ENCODE results near the gene GTSE1.

GTSE1 gene

DNA sequence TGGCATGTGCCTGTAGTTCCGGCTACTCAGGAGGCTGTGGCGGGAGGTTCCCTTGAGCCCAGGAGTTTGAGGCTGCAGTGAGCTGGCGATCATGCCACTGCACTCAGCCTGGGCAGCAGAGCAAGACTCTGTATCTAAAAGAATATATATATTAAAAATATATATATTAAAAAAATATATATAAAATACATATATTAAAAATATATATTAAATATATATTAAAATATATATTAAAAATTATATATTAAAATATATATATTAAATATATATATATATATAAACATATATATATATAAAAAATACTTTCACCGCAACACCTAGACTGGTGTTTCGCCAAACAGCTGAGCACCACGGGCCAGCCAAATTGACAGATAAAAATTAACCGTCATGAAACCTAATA is 20.1 kb upstream of the GTSE1 start:
- H3K27me3 ChIP-seq (ENCODE audit: insufficient read depth, low read length, poor library complexity), result no peaks in the 10 kb centered on the region
- H3K27ac ChIP-seq (ENCODE audit: low read depth, low read length), result no peak overlapping the region
- no peak overlapping the region for H4K5ac ChIP-seq (ENCODE audit: low read length)
- H3K4me2 ChIP-seq (ENCODE audit: low read length), result no peak overlapping the region
- H2BK120ac ChIP-seq (ENCODE audit: low read depth, low read length), result no peak overlapping the region
- no peak overlapping the region for H3K18ac ChIP-seq (ENCODE audit: low read length)
- H3K4me3 ChIP-seq (ENCODE audit: low read length), result no peak overlapping the region
- H2BK15ac ChIP-seq (replicated peaks; ENCODE audit: low read depth), result no peak overlapping the region
- no peak for DNase-seq
- no peaks in the 10 kb centered on the region for H3K79me1 ChIP-seq (ENCODE audit: low read length)
- no peaks in the 10 kb centered on the region for H3K4me1 ChIP-seq (ENCODE audit: control insufficient read depth, low read depth, low read length)
- WGBS (ENCODE audit: extremely low coverage, insufficient coverage, low lambda C conversion rate), result no CpG with 5 or more reads among the region's 7 CpGs
- H3K79me2 ChIP-seq (ENCODE audit: control insufficient read depth, insufficient read depth, low read length), result no peaks in the 10 kb centered on the region
- no peak overlapping the region for H3K23ac ChIP-seq (ENCODE audit: low read length)
- no peak overlapping the region for H3K4ac ChIP-seq (ENCODE audit: low read depth, low read length)
- H2AK5ac ChIP-seq (ENCODE audit: low read length), result no peak overlapping the region
- no peak overlapping the region for H3K9ac ChIP-seq (ENCODE audit: low read length)
- H3K56ac ChIP-seq (ENCODE audit: low read length), result no peak overlapping the region
- H4K8ac ChIP-seq (ENCODE audit: low read depth, low read length), result no peak overlapping the region
- no peak overlapping the region for H2BK5ac ChIP-seq (ENCODE audit: low read length)
- H3K36me3 ChIP-seq (ENCODE audit: control insufficient read depth, insufficient read depth, low read length), result peaks cover 8% of the 10 kb centered on the region

DNA sequence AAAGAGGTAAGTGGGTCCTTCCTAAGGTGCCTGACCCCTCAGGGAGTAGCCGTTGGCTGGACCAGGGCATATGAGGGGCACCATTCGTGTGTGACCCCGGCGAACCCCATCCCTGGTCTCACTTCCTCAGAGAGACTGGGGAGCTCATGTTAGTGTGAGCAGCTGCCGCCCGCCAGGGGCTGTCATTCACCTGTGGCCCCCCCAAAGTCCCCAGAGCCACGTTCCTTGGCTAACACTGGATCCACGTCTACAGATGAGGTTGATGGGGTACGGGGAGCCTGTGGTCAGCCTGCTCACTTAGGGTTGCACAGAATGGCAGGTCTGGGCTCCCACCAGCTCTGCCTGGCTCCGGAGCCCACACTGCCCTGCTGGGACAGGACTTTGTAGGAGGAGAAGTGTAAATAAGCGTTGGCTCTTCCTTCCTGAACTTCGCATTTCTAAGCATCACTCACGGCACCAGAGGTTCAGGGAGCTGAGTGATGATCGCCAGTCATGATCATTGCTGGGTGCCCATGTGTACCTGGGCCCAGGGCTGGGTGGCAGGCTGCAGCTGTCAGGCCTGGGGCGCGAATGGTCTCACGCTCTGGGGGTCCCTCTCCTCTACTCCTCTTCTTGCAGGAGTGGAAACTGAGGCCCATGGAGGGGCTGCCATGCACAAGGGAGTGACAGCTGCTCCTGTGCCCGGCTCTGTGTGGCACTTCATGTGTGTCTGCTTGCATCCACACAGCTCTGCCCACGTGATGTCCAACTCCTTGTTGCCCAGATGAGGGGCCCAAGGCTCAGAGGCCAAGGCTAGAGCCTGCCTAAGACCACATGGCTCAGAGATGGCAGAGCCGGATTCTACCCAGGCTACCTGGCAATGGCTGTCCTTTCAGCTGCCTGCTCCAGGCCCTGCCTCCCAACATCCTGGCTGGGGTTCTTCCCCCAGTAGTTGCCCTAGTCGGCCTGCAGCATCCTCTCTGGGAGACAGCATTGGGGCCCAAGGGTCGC is 17.7 kb upstream of the GTSE1 start:
- no peak overlapping the region for H3K4me3 ChIP-seq (ENCODE audit: low read length)
- H3K23ac ChIP-seq (ENCODE audit: low read length), result no peak overlapping the region
- no peaks in the 10 kb centered on the region for H3K27me3 ChIP-seq (ENCODE audit: insufficient read depth, low read length, poor library complexity)
- H2BK5ac ChIP-seq (ENCODE audit: low read length), result no peak overlapping the region
- no peak overlapping the region for H3K27ac ChIP-seq (ENCODE audit: low read depth, low read length)
- H4K8ac ChIP-seq (ENCODE audit: low read depth, low read length), result no peak overlapping the region
- peaks cover 8% of the 10 kb centered on the region for H3K36me3 ChIP-seq (ENCODE audit: control insufficient read depth, insufficient read depth, low read length)
- no peak overlapping the region for H3K56ac ChIP-seq (ENCODE audit: low read length)
- no peak overlapping the region for H2BK15ac ChIP-seq (replicated peaks; ENCODE audit: low read depth)
- no peaks in the 10 kb centered on the region for H3K4me1 ChIP-seq (ENCODE audit: control insufficient read depth, low read depth, low read length)
- no peak overlapping the region for H4K5ac ChIP-seq (ENCODE audit: low read length)
- no peak overlapping the region for H2AK5ac ChIP-seq (ENCODE audit: low read length)
- H3K18ac ChIP-seq (ENCODE audit: low read length), result no peak overlapping the region
- no peak for DNase-seq
- H3K4ac ChIP-seq (ENCODE audit: low read depth, low read length), result no peak overlapping the region
- WGBS (ENCODE audit: extremely low coverage, insufficient coverage, low lambda C conversion rate), result no CpG with 5 or more reads among the region's 22 CpGs
- no peaks in the 10 kb centered on the region for H3K79me1 ChIP-seq (ENCODE audit: low read length)
- H3K4me2 ChIP-seq (ENCODE audit: low read length), result no peak overlapping the region
- no peak overlapping the region for H3K9ac ChIP-seq (ENCODE audit: low read length)
- H3K79me2 ChIP-seq (ENCODE audit: control insufficient read depth, insufficient read depth, low read length), result no peaks in the 10 kb centered on the region
- H2BK120ac ChIP-seq (ENCODE audit: low read depth, low read length), result no peak overlapping the region

GRCh38 chr22:46280063-46280817 is 16.4 kb upstream of the GTSE1 start:
- Histone ChIP-seq H3K18ac (ENCODE audit: low read length) (no peak overlapping the region), H4K5ac (ENCODE audit: low read length) (no peak overlapping the region), H2AK5ac (ENCODE audit: low read length) (no peak overlapping the region), H2BK5ac (ENCODE audit: low read length) (no peak overlapping the region), H3K4ac (ENCODE audit: low read depth, low read length) (no peak overlapping the region), H3K36me3 (ENCODE audit: control insufficient read depth, insufficient read depth, low read length) (peaks cover 8% of the 10 kb centered on the region), H2BK120ac (ENCODE audit: low read depth, low read length) (no peak overlapping the region), H3K27ac (ENCODE audit: low read depth, low read length) (no peak overlapping the region), H3K79me2 (ENCODE audit: control insufficient read depth, insufficient read depth, low read length) (no peaks in the 10 kb centered on the region), H3K27me3 (ENCODE audit: insufficient read depth, low read length, poor library complexity) (no peaks in the 10 kb centered on the region), H3K9ac (ENCODE audit: low read length) (no peak overlapping the region), H3K23ac (ENCODE audit: low read length) (no peak overlapping the region), H4K8ac (ENCODE audit: low read depth, low read length) (no peak overlapping the region), H3K4me1 (ENCODE audit: control insufficient read depth, low read depth, low read length) (no peaks in the 10 kb centered on the region), H3K56ac (ENCODE audit: low read length) (no peak overlapping the region), H3K79me1 (ENCODE audit: low read length) (no peaks in the 10 kb centered on the region), H2BK15ac (replicated peaks; ENCODE audit: low read depth) (no peak overlapping the region), H3K4me2 (ENCODE audit: low read length) (no peak overlapping the region), H3K4me3 (ENCODE audit: low read length) (no peak overlapping the region)
- DNase-seq, result no peak
- no CpG with 5 or more reads among the region's 12 CpGs for WGBS (ENCODE audit: extremely low coverage, insufficient coverage, low lambda C conversion rate)

- Histone ChIP-seq H3K4ac (ENCODE audit: low read depth, low read length) (no peak overlapping the region), H4K8ac (ENCODE audit: low read depth, low read length) (no peak overlapping the region), H2BK15ac (replicated peaks; ENCODE audit: low read depth) (no peak overlapping the region), H3K9ac (ENCODE audit: low read length) (no peak overlapping the region), H3K4me2 (ENCODE audit: low read length) (no peak overlapping the region), H3K79me1 (ENCODE audit: low read length) (no peaks in the 10 kb centered on the region), H3K27me3 (ENCODE audit: insufficient read depth, low read length, poor library complexity) (no peaks in the 10 kb centered on the region), H2AK5ac (ENCODE audit: low read length) (no peak overlapping the region), H3K18ac (ENCODE audit: low read length) (no peak overlapping the region), H3K4me3 (ENCODE audit: low read length) (no peak overlapping the region), H3K4me1 (ENCODE audit: control insufficient read depth, low read depth, low read length) (no peaks in the 10 kb centered on the region), H3K56ac (ENCODE audit: low read length) (no peak overlapping the region), H3K36me3 (ENCODE audit: control insufficient read depth, insufficient read depth, low read length) (peaks cover 8% of the 10 kb centered on the region), H2BK120ac (ENCODE audit: low read depth, low read length) (no peak overlapping the region), H2BK5ac (ENCODE audit: low read length) (no peak overlapping the region), H4K5ac (ENCODE audit: low read length) (no peak overlapping the region), H3K27ac (ENCODE audit: low read depth, low read length) (no peak overlapping the region), H3K79me2 (ENCODE audit: control insufficient read depth, insufficient read depth, low read length) (no peaks in the 10 kb centered on the region), H3K23ac (ENCODE audit: low read length) (no peak overlapping the region)
- no peak for DNase-seq
- WGBS (ENCODE audit: extremely low coverage, insufficient coverage, low lambda C conversion rate), result no CpG with 5 or more reads among the region's 19 CpGs
Observed at GRCh38 chr22:46280999-46281623, 15.6 kb upstream of the GTSE1 start.

DNA sequence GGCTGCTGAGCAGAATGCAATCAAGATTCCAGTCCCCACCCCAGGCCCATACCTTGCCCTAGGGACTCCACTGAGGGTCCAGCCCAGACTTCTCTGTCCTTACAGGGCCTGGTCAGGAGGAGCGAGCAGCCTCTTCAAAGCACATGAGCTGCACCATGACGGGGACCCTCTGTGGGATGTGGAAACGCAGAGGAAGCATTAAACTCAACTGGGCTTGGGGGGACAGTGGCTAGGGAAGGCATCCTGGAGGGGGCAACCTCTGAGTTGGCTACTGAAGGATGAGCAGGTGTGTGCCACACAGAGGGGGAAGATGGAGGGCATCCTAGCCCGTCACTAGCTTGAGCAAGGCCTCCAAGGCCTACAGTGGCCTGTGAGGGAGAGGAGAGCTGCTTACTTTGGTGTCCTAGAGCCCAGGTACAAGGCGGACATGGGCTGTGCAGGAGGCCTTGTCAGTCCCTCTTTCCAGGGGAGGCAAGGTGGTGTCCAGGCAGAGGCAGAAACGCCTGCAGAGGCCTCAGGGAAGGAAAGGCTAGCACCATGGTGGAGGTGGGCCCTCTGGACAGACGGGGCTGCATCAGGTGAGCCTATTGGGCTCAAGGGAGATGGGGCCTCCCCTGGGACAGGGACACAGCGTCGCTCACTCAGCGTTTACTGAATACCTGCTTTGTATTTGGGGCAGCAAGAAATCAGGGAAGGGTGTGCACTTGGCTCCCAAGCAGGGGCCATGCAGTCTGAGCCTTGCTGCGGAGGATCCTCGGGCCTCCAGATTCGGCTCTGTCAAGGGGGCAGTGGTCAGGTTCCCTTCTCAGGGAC is 14.6 kb upstream of the GTSE1 start:
- Histone ChIP-seq H3K18ac (ENCODE audit: low read length) (no peak overlapping the region), H3K79me1 (ENCODE audit: low read length) (no peaks in the 10 kb centered on the region), H4K8ac (ENCODE audit: low read depth, low read length) (no peak overlapping the region), H3K4me2 (ENCODE audit: low read length) (no peak overlapping the region), H4K5ac (ENCODE audit: low read length) (no peak overlapping the region), H2BK15ac (replicated peaks; ENCODE audit: low read depth) (no peak overlapping the region), H2BK5ac (ENCODE audit: low read length) (no peak overlapping the region), H3K9ac (ENCODE audit: low read length) (no peak overlapping the region), H2AK5ac (ENCODE audit: low read length) (no peak overlapping the region), H3K27me3 (ENCODE audit: insufficient read depth, low read length, poor library complexity) (no peaks in the 10 kb centered on the region), H3K36me3 (ENCODE audit: control insufficient read depth, insufficient read depth, low read length) (peaks cover 8% of the 10 kb centered on the region), H3K56ac (ENCODE audit: low read length) (no peak overlapping the region), H3K79me2 (ENCODE audit: control insufficient read depth, insufficient read depth, low read length) (no peaks in the 10 kb centered on the region), H3K4me1 (ENCODE audit: control insufficient read depth, low read depth, low read length) (no peaks in the 10 kb centered on the region), H3K4ac (ENCODE audit: low read depth, low read length) (no peak overlapping the region), H3K27ac (ENCODE audit: low read depth, low read length) (no peak overlapping the region), H3K4me3 (ENCODE audit: low read length) (no peak overlapping the region), H2BK120ac (ENCODE audit: low read depth, low read length) (no peak overlapping the region), H3K23ac (ENCODE audit: low read length) (no peak overlapping the region)
- WGBS (ENCODE audit: extremely low coverage, insufficient coverage, low lambda C conversion rate), result no CpG with 5 or more reads among the region's 13 CpGs
- no peak for DNase-seq

Measured in mesendoderm (in vitro differentiated cells).